GM12878 (cell line): Measurements from ENCODE around the gene AP4B1. TPM values are rescaled to one million over a fixed set of nuclear protein-coding genes. Genes with fewer than 3 reads are reported as not detected.

ENCODE experiments used
- ATF3 ChIP-seq: IDR thresholded peaks from 2 replicates; pipeline ENCODE4 v1.6.1; 2011; ENCODE audit warnings: low read depth, mild to moderate bottlenecking, low read length, moderate library complexity, borderline replicate concordance; ENCODE audit errors: extremely low read depth
- BACH1 ChIP-seq: fragments of 450-650 bp; IDR thresholded peaks from 2 replicates; pipeline ENCODE4 v1.6.1; 2017; ENCODE audit warnings: mild to moderate bottlenecking, borderline replicate concordance
- BMI1 ChIP-seq: fragments of 450-650 bp; IDR thresholded peaks from 2 replicates; pipeline ENCODE4 v1.6.1; 2016; ENCODE audit warnings: mild to moderate bottlenecking, moderate library complexity, borderline replicate concordance
- CBFB ChIP-seq: IDR thresholded peaks from 2 replicates; pipeline ENCODE4 v1.6.1; 2016; ENCODE audit warnings: antibody characterized with exemption, low read depth
- CREM ChIP-seq: IDR thresholded peaks from 2 replicates; pipeline ENCODE4 v1.6.1; 2014; ENCODE audit warnings: antibody characterized with exemption, low read depth
- EED ChIP-seq: sonication (generic); IDR thresholded peaks from 2 replicates; pipeline ENCODE4 v1.6.1; 2016; ENCODE audit warnings: antibody characterized with exemption, low read depth
- EP300 ChIP-seq, 2 experiments: fragments of 150-350 bp in 1 of 2; IDR thresholded peaks; 2 replicates each; pipeline ENCODE4 v1.6.1; 2011 to 2012; ENCODE audit warnings: low read depth in 2 of 2, low read length in 2 of 2, borderline replicate concordance in 1 of 2, improper control_type of control experiment in 1 of 2, inconsistent platforms in 1 of 2; ENCODE audit not compliant: control insufficient read depth in 1 of 2
- IKZF2 ChIP-seq, 2 experiments: fragments of 450-650 bp; IDR thresholded peaks; 2 replicates each; pipeline ENCODE4 v1.6.1; 2017; ENCODE audit warnings: mild to moderate bottlenecking in 2 of 2, moderate library complexity in 2 of 2
- IRF4 ChIP-seq: IDR thresholded peaks from 2 replicates; pipeline ENCODE4 v1.6.1; 2011; ENCODE audit warnings: low read depth, low read length
- IRF5 ChIP-seq: fragments of 450-650 bp; IDR thresholded peaks from 2 replicates; pipeline ENCODE4 v1.6.1; 2017; ENCODE audit warnings: borderline replicate concordance
- JUNB ChIP-seq: IDR thresholded peaks from 2 replicates; pipeline ENCODE4 v1.6.1; 2016; ENCODE audit warnings: antibody characterized with exemption, mild to moderate bottlenecking
- MAX ChIP-seq: IDR thresholded peaks from 2 replicates; pipeline ENCODE4 v1.6.1; 2012; ENCODE audit warnings: low read depth, low read length, improper control_type of control experiment
- NFYB ChIP-seq: IDR thresholded peaks from 2 replicates; pipeline ENCODE4 v1.6.1; 2011; ENCODE audit warnings: low read depth, mild to moderate bottlenecking, low read length, improper control_type of control experiment, moderate library complexity; ENCODE audit not compliant: insufficient read depth
- NR2C1 ChIP-seq: fragments of 450-650 bp; IDR thresholded peaks from 2 replicates; pipeline ENCODE4 v1.6.1; 2017; ENCODE audit warnings: antibody characterized with exemption, mild to moderate bottlenecking, moderate library complexity
- PKNOX1 ChIP-seq: fragments of 450-650 bp; IDR thresholded peaks from 2 replicates; pipeline ENCODE4 v1.6.1; 2016; ENCODE audit warnings: mild to moderate bottlenecking
- POLR2A ChIP-seq: IDR thresholded peaks from 2 replicates; pipeline ENCODE4 v1.6.1; 2011; ENCODE audit warnings: low read depth, mild to moderate bottlenecking, low read length
- RELB ChIP-seq: fragments of 450-650 bp; IDR thresholded peaks from 2 replicates; pipeline ENCODE4 v1.6.1; 2017; ENCODE audit warnings: low read depth, mild to moderate bottlenecking, moderate library complexity
- SMAD5 ChIP-seq: IDR thresholded peaks from 2 replicates; pipeline ENCODE4 v1.6.1; 2016; ENCODE audit warnings: antibody characterized with exemption, low read depth
- SREBF2 ChIP-seq: IDR thresholded peaks from 2 replicates; pipeline ENCODE4 v1.6.1; 2012; ENCODE audit warnings: mild to moderate bottlenecking, low read length
- SRF ChIP-seq, 2 experiments: IDR thresholded peaks; 2 replicates each; pipeline ENCODE4 v1.6.1; 2011; ENCODE audit warnings: low read depth in 2 of 2, low read length in 2 of 2, mild to moderate bottlenecking in 1 of 2, moderate library complexity in 1 of 2
- TARDBP ChIP-seq: IDR thresholded peaks from 2 replicates; pipeline ENCODE4 v1.6.1; 2016; ENCODE audit warnings: borderline replicate concordance
- TCF12 ChIP-seq: IDR thresholded peaks from 2 replicates; pipeline ENCODE4 v1.6.1; 2011; ENCODE audit warnings: low read depth, mild to moderate bottlenecking, low read length
- WRNIP1 ChIP-seq: IDR thresholded peaks from 2 replicates; pipeline ENCODE4 v1.6.1; 2011; ENCODE audit warnings: low read depth, low read length, improper control_type of control experiment, borderline replicate concordance
- ZNF24 ChIP-seq: fragments of 450-650 bp; IDR thresholded peaks from 2 replicates; pipeline ENCODE4 v1.6.1; 2017; ENCODE audit warnings: antibody characterized with exemption, mild to moderate bottlenecking
- ZNF384 ChIP-seq: IDR thresholded peaks from 2 replicates; pipeline ENCODE4 v1.6.1; 2012; ENCODE audit warnings: low read depth, mild to moderate bottlenecking, low read length, improper control_type of control experiment, borderline replicate concordance
- polyA plus RNA-seq, 11 experiments: library from polyadenylated mRNA; depleted of rRNA in 4 of 11; unstranded in 6 of 11; stranded (reverse) in 5 of 11; fragments of >200 nt; fragmentation: Nextera tagmentation in 4 of 11; fragmentation: Illumina TruSeq in 1 of 11; extraction: Ambion mirVana in 4 of 11; extraction: Trizol in 1 of 11; gene quantifications; 1 replicate in 1 of 11; 2 replicates in 10 of 11; pipeline versions ENCODE4 v1.2.1 to v1.2.3, GENCODE V29; 2011 to 2016; ENCODE audit warnings: inconsistent platforms in 2 of 11, missing spikeins in 2 of 11, low read depth in 1 of 11
- total RNA-seq, 4 experiments: library from RNA; depleted of rRNA in 3 of 4; stranded (reverse); fragments of >200 nt in 3 of 4; fragmentation: Illumina TruSeq in 1 of 4; extraction: Trizol in 1 of 4; gene quantifications; 2 replicates each; pipeline versions ENCODE4 v1.2.1 to v1.2.3, GENCODE V29; 2013 to 2021

The AP4B1 gene
- total and polyA plus RNA-seq, 10 of the 15 experiments (the other 5 are each of a cell fraction or from before 2014, with no cell fraction given), result 27.2 to 61.0 (median 33.0) TPM

DNA sequence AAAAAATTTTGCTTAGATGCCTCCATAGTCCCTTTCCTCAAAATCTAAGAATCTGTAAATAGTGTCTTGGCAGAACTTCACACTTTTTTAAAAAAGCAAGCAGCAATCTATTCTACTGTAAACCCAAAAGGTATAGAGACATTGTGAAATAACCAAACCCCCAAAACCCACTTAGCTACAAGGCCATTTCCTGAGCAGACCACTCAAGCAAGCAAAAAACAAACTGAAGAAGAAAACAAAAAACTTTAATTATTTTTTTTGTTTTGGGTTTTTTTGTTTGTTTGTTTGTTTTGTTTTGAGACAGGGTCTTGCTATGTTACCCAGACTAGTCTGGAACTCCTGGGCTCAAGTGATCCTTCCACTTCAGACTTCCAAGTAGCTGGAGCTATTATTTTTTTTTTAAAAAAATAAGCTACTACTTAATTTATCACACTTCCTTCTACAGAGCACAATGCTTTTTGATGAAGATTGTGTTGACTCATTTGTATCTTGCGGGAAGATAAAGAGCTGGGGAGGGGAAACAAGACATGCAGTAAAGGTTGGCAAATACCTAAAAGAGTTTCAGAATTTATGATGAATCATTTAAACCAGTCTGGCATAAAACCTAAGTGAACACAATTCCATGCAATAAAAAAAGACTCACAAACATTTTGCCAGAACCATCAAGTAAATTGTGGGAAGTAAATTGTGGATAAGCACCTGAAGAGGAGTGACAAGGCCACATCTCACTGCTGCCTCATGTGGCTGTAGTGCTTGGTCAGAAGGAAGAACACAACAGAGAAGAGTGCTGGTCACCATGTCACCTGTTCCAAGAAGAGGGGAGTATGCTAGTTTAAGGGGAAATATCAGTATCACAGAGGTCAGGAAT is 30.4 kb downstream of the AP4B1 start (continued):
- peak; percentile 42; the same call in 1 of the 2 replicates for TF ChIP-seq PKNOX1
- TF ChIP-seq CBFB, result no peak
- no peak for TF ChIP-seq SMAD5
- TF ChIP-seq SRF (IDR thresholded peaks at IDR 0.05; ENCODE audit: low read depth in 2 of 2, low read length in 2 of 2), result no peak
- TF ChIP-seq IRF5, result no peak
- no peak; the same call in 1 of the 2 replicates for TF ChIP-seq RELB
- no peak for TF ChIP-seq SREBF2
- peak; percentile 47; the same call in 1 of the 2 replicates for TF ChIP-seq JUNB
- no peak for TF ChIP-seq BMI1
- no peak for TF ChIP-seq CREM
- peak; percentile 25; the same call in 1 of the 2 replicates for TF ChIP-seq ZNF384
- 0 out of 2 replicates have a peak, but pooled peaks have one; percentile 13 for TF ChIP-seq TCF12
- TF ChIP-seq IRF4, result no peak; the same call in 1 of the 2 replicates
- TF ChIP-seq NR2C1, result no peak
- 0 out of 2 replicates have a peak, but pooled peaks have one; percentile 39 for TF ChIP-seq ATF3
- no peak for TF ChIP-seq NFYB
- TF ChIP-seq BACH1, result no peak
- TF ChIP-seq ZNF24, result no peak
- 0 out of 4 replicates have a peak, but pooled peaks of 1 of the 2 experiments have one; percentile 35 for TF ChIP-seq EP300 (IDR thresholded peaks at IDR 0.05; ENCODE audit: borderline replicate concordance in 1 of 2, control insufficient read depth in 1 of 2, low read depth in 2 of 2, low read length in 2 of 2)
- TF ChIP-seq TARDBP, result no peak
- no peak for TF ChIP-seq POLR2A
- TF ChIP-seq MAX, result no peak
- 0 out of 2 replicates have a peak, but pooled peaks have one; percentile 37 for TF ChIP-seq EED
- TF ChIP-seq IKZF2 (IDR thresholded peaks at IDR 0.05), result peak; percentile 72 to 79
- TF ChIP-seq WRNIP1, result no peak
